Lung (tissue), 12 donors: ENCODE results near the gene ZBTB8OS. TPM values are rescaled to one million over a fixed set of nuclear protein-coding genes. Genes with fewer than 3 reads are reported as not detected.

Experiments used
- ATAC-seq: fragments of 200-7000 bp; cut with Tn5 transposase; one replicate; pipeline ENCODE4 v1.9.1; 2020; ENCODE audit warnings: moderate number of reproducible peaks; ENCODE audit not compliant: insufficient read depth, low FRiP score
- DNase-seq, 3 donors: peaks; one replicate each; pipeline ENCODE4 v3.0.0-alpha.2; 2013 to 2017
- H3K27ac ChIP-seq, 2 donors: one replicate each; pipeline ENCODE4 v1.5.1; 2013; ENCODE audit warnings: mild to moderate bottlenecking in 2 of 2, moderate library complexity in 2 of 2, control low read depth in 1 of 2, inconsistent platforms in 1 of 2, low read depth in 1 of 2, low read length in 1 of 2
- H3K27me3 ChIP-seq, 3 donors: one replicate each; pipeline ENCODE4 v1.5.1; 2013; ENCODE audit warnings: low read length in 2 of 3; ENCODE audit not compliant: control insufficient read depth in 3 of 3, insufficient read depth in 3 of 3
- H3K36me3 ChIP-seq, 4 donors: one replicate each; pipeline ENCODE4 v1.5.1; 2013; ENCODE audit warnings: low read length in 4 of 4, mild to moderate bottlenecking in 1 of 4, moderate library complexity in 1 of 4; ENCODE audit not compliant: control insufficient read depth in 4 of 4, insufficient read depth in 4 of 4
- H3K4me1 ChIP-seq, 5 donors: one replicate each; pipeline ENCODE4 v1.5.1; 2013; ENCODE audit warnings: low read length in 5 of 5, mild to moderate bottlenecking in 2 of 5, moderate library complexity in 1 of 5; ENCODE audit not compliant: control insufficient read depth in 5 of 5, insufficient read depth in 5 of 5
- H3K4me3 ChIP-seq: one replicate; pipeline ENCODE4 v1.5.1; 2013; ENCODE audit warnings: mild to moderate bottlenecking, control low read depth, moderate library complexity
- H3K9ac ChIP-seq, 2 donors: one replicate each; pipeline ENCODE4 v1.5.1; 2013; ENCODE audit warnings: low read length in 2 of 2, control low read depth in 1 of 2; ENCODE audit not compliant: insufficient read depth in 1 of 2
- H3K9me3 ChIP-seq, 4 donors: one replicate each; pipeline ENCODE4 v1.5.1; 2013; ENCODE audit warnings: low read length in 3 of 4, mild to moderate bottlenecking in 1 of 4, moderate library complexity in 1 of 4; ENCODE audit not compliant: control insufficient read depth in 4 of 4, insufficient read depth in 3 of 4
- CTCF ChIP-seq: IDR thresholded peaks from 2 replicates; pipeline ENCODE4 v1.5.1; 2012; ENCODE audit warnings: mild to moderate bottlenecking; ENCODE audit errors: control extremely low read depth, extremely low read depth
- WGBS, 2 donors: extraction: QIAGEN DNeasy Blood & Tissue Kit; methylation state at CpG; one replicate each; pipeline ENCODE4 v1.1.7; 2013; 5-methylcytosine and 5-hydroxymethylcytosine counted together
- polyA plus RNA-seq, 2 donors: library from polyadenylated mRNA; stranded (reverse); fragments of 200-250 nt; gene quantifications; one replicate each; pipeline ENCODE4 v1.2.1, GENCODE V29; 2013
- total RNA-seq, 2 donors: library from RNA; depleted of rRNA in 1 of 2; stranded (reverse); fragments of >200 nt in 1 of 2; gene quantifications; one replicate each; pipeline ENCODE4 v1.2.1, GENCODE V29; 2014 to 2021
- donor health status: control.
- donor health status: control.
- donor health status: Bipolar disorder and iron deficiency.
- donor health status: healthy.
- donor health status: DM: yes; HTN: yes; CAD: no.

The ZBTB8OS gene
- total and polyA plus RNA-seq, 4 donors, result 26.7 to 86.1 (median 46.3) TPM

GRCh38 chr1:32619701-32620485 lies 30.5 kb downstream of the ZBTB8OS start:
- H3K9ac ChIP-seq, result no peak overlapping the region
- DNase-seq, result peak in 2 of 3 donors; percentile 55 to 61
- peaks cover 0 to 5% (median under 1%) of the 10 kb centered on the region in 4 donors for H3K36me3 ChIP-seq
- H3K4me3 ChIP-seq, result no peak overlapping the region
- 68 to 73% methylated on average over 5 of the region's 5 CpGs for WGBS, 2 donors
- no peak for TF ChIP-seq CTCF
- no peak for ATAC-seq
- H3K27me3 ChIP-seq, result no peaks in the 10 kb centered on the region
- H3K4me1 ChIP-seq, result peaks cover 0 to 1% (median 0%) of the 10 kb centered on the region in 5 donors
- peaks cover 0 to 3% (median 0%) of the 10 kb centered on the region in 4 donors for H3K9me3 ChIP-seq
- H3K27ac ChIP-seq, result no peak overlapping the region

GRCh38 chr1:32618673-32619221 lies 31.6 kb downstream of the ZBTB8OS start:
- 95 to 98% methylated on average over 5 of the region's 5 CpGs for WGBS, 2 donors
- H3K27ac ChIP-seq, result no peak overlapping the region
- DNase-seq (no peak), ATAC-seq (no peak)
- no peak overlapping the region for H3K9ac ChIP-seq
- no peak overlapping the region for H3K4me3 ChIP-seq
- peaks cover 0 to 5% (median under 1%) of the 10 kb centered on the region in 4 donors for H3K36me3 ChIP-seq
- no peak for TF ChIP-seq CTCF
- no peaks in the 10 kb centered on the region for H3K27me3 ChIP-seq
- H3K4me1 ChIP-seq, result peaks cover 0 to 1% (median 0%) of the 10 kb centered on the region in 5 donors
- peaks cover 0 to 3% (median 0%) of the 10 kb centered on the region in 4 donors for H3K9me3 ChIP-seq

GRCh38 chr1:32613472-32613871 lies 36.9 kb downstream of the ZBTB8OS start:
- no peak overlapping the region for H3K27ac ChIP-seq
- DNase-seq, result no peak
- no peak for TF ChIP-seq CTCF
- H3K4me1 ChIP-seq, result peaks cover 0 to 5% (median 0%) of the 10 kb centered on the region in 5 donors
- H3K4me3 ChIP-seq, result no peak overlapping the region
- H3K27me3 ChIP-seq, result no peaks in the 10 kb centered on the region
- no peaks in the 10 kb centered on the region for H3K36me3 ChIP-seq
- no peak for ATAC-seq
- H3K9me3 ChIP-seq, result no peaks in the 10 kb centered on the region
- no peak overlapping the region for H3K9ac ChIP-seq
- WGBS, 2 donors, result 91 to 96% methylated on average over 5 of the region's 5 CpGs
